Natural killer cell (primary cell): Measurements from ENCODE around the gene ZBED2. TPM values are rescaled to one million over a fixed set of nuclear protein-coding genes. Genes with fewer than 3 reads are reported as not detected.
"Not testable (repeated sequence)": the region's sequence is repeated elsewhere in the genome, so short reads cannot be mapped to it uniquely, and the experiment has no call there.

Source experiments
- ATAC-seq, 3 donors: fragments of 150-1000 bp in 2 of 3; fragments of 200-7000 bp in 1 of 3; cut with Tn5 transposase; 1 replicate in 1 of 3; 2 replicates in 2 of 3; pipeline ENCODE4 v1.10.0; 2021; ENCODE audit warnings: mild to moderate bottlenecking in 2 of 3, moderate library complexity in 2 of 3
- DNase-seq, 2 donors: peaks; one replicate each; pipeline versions ENCODE4 v3.0.0 to v3.0.0-alpha.2; 2013 to 2021; ENCODE audit warnings: mixed read lengths in 1 of 2
- H3K27ac ChIP-seq: one replicate; pipeline ENCODE4 v1.5.1; 2013; ENCODE audit warnings: mild to moderate bottlenecking, low read length
- H3K27me3 ChIP-seq: one replicate; pipeline ENCODE4 v1.6.1; 2013; ENCODE audit warnings: low read length; ENCODE audit not compliant: control insufficient read depth, insufficient read depth
- H3K36me3 ChIP-seq: one replicate; pipeline ENCODE4 v1.6.1; 2013; ENCODE audit warnings: low read length; ENCODE audit not compliant: control insufficient read depth, insufficient read depth
- H3K4me1 ChIP-seq: one replicate; pipeline ENCODE4 v1.6.1; 2013; ENCODE audit warnings: low read length; ENCODE audit not compliant: control insufficient read depth, insufficient read depth
- H3K4me3 ChIP-seq: one replicate; pipeline ENCODE4 v1.5.1; 2013; ENCODE audit warnings: low read length
- H3K9me3 ChIP-seq: one replicate; pipeline ENCODE4 v1.6.1; 2013; ENCODE audit warnings: low read length; ENCODE audit not compliant: control insufficient read depth, insufficient read depth
- H3K27ac Mint-ChIP-seq, 2 donors: one replicate each; pipeline ENCODE4 v1.8.0; 2022; ENCODE audit warnings: mild to moderate bottlenecking in 2 of 2, mixed read lengths in 2 of 2, moderate library complexity in 1 of 2
- H3K27me3 Mint-ChIP-seq, 2 donors: one replicate each; pipeline ENCODE4 v1.8.0; 2022; ENCODE audit warnings: low read depth in 2 of 2, mixed read lengths in 2 of 2
- H3K36me3 Mint-ChIP-seq: one replicate; pipeline ENCODE4 v1.8.0; 2022; ENCODE audit warnings: mixed read lengths
- H3K4me1 Mint-ChIP-seq, 2 donors: one replicate each; pipeline ENCODE4 v1.8.0; 2022; ENCODE audit warnings: mixed read lengths in 2 of 2
- H3K4me3 Mint-ChIP-seq: one replicate; pipeline ENCODE4 v1.8.0; 2022; ENCODE audit warnings: mild to moderate bottlenecking, moderate library complexity, mixed read lengths
- H3K9me3 Mint-ChIP-seq, 2 donors: one replicate each; pipeline ENCODE4 v1.8.0; 2022; ENCODE audit warnings: mixed read lengths in 2 of 2
- WGBS: methylation state at CpG from one replicate; pipeline ENCODE4 v1.1.7; 2013; ENCODE audit warnings: missing lambda C conversion rate; ENCODE audit not compliant: insufficient coverage; 5-methylcytosine and 5-hydroxymethylcytosine counted together
- intact Hi-C: fragments of 100-400 bp; cut with micrococcal nuclease; formaldehyde crosslinking; loops from one replicate; pipeline ENCODE4 v1.14.2; 2022
- total RNA-seq, 4 donors: library from RNA; stranded (reverse); fragments of 120-200 nt in 1 of 4; gene quantifications; one replicate each; pipeline versions ENCODE4 v1.2.3 to v1.2.4, GENCODE V29; 2013 to 2022
- TF ChIP-seq, protein P1 (sequence below): fragments of 200-600 bp; IDR thresholded peaks from one replicate; pipeline ENCODE4 v1.8.0; 2022; ENCODE audit warnings: antibody characterized with exemption

The ZBED2 gene
- total RNA-seq, 3 donors from 2014 or later (not counting 1 experiment from before 2014, with no cell fraction given) = 0.26 TPM; not detected in 2

DNA sequence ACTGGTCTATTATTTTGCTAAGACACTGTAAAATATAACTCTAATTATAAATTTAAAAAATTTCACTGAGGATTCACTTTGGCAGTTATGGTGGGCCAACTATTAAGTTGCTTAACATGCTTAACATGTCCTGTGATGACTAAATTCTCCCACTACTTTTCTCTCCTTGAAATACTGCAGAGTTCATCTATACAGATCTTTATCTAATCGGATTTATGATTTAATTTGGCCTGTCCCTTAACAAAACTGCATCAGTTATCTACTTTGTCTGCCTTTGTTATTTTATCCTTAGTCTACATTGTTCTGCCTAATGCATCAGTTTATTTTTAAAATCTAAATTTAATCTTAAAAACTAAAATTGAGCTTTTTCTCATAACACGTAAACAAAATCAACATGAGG, 26.8 kb downstream of the ZBED2 start:
- peaks cover 55 to 57% of the 10 kb centered on the region in 2 donors for H3K4me1 Mint-ChIP-seq
- no peak for ATAC-seq
- intact Hi-C loops = no loop called here
- no peak overlapping the region for H3K4me3 ChIP-seq
- H3K27me3 Mint-ChIP-seq = no peaks in the 10 kb centered on the region
- H3K4me1 ChIP-seq = peaks cover 5% of the 10 kb centered on the region
- WGBS = 92% methylated on average over 1 of the region's 2 CpGs
- H3K27ac Mint-ChIP-seq = no peak overlapping the region
- H3K4me3 Mint-ChIP-seq = no peak overlapping the region
- no peaks in the 10 kb centered on the region for H3K27me3 ChIP-seq
- TF ChIP-seq, protein P1, sequence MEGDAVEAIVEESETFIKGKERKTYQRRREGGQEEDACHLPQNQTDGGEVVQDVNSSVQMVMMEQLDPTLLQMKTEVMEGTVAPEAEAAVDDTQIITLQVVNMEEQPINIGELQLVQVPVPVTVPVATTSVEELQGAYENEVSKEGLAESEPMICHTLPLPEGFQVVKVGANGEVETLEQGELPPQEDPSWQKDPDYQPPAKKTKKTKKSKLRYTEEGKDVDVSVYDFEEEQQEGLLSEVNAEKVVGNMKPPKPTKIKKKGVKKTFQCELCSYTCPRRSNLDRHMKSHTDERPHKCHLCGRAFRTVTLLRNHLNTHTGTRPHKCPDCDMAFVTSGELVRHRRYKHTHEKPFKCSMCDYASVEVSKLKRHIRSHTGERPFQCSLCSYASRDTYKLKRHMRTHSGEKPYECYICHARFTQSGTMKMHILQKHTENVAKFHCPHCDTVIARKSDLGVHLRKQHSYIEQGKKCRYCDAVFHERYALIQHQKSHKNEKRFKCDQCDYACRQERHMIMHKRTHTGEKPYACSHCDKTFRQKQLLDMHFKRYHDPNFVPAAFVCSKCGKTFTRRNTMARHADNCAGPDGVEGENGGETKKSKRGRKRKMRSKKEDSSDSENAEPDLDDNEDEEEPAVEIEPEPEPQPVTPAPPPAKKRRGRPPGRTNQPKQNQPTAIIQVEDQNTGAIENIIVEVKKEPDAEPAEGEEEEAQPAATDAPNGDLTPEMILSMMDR = no peak
- peaks cover 7% of the 10 kb centered on the region for H3K36me3 Mint-ChIP-seq
- H3K27ac ChIP-seq = no peak overlapping the region
- no peak for DNase-seq
- peaks cover 23% of the 10 kb centered on the region for H3K36me3 ChIP-seq
- no peaks in the 10 kb centered on the region for H3K9me3 ChIP-seq
- H3K9me3 Mint-ChIP-seq = no peaks in the 10 kb centered on the region

GRCh38 chr3:111566844-111567243, 28.3 kb downstream of the ZBED2 start:
- H3K4me1 ChIP-seq = peaks cover 5% of the 10 kb centered on the region
- H3K27me3 ChIP-seq = no peaks in the 10 kb centered on the region
- Mint-ChIP-seq H3K4me3 (no peak overlapping the region), H3K4me1 (peaks cover 59 to 62% of the 10 kb centered on the region in 2 donors), H3K27ac (peak overlapping the region; percentile 68 to 74), H3K27me3 (no peaks in the 10 kb centered on the region), H3K9me3 (no peaks in the 10 kb centered on the region), H3K36me3 (peaks cover 3% of the 10 kb centered on the region)
- WGBS = 23% methylated on average over 2 of the region's 2 CpGs
- peak; percentile 67 to 77 (median 69) for ATAC-seq
- H3K27ac ChIP-seq = no peak overlapping the region
- TF ChIP-seq, protein P1 = no peak
- intact Hi-C loops = no loop called here
- H3K9me3 ChIP-seq = no peaks in the 10 kb centered on the region
- H3K36me3 ChIP-seq = peaks cover 19% of the 10 kb centered on the region
- no peak overlapping the region for H3K4me3 ChIP-seq
- peak in 1 of 2 donors; percentile 28 for DNase-seq

- H3K4me3 ChIP-seq, H3K27me3 ChIP-seq, H3K36me3 ChIP-seq, ATAC-seq, H3K9me3 ChIP-seq, H3K36me3 Mint-ChIP-seq, H3K9me3 Mint-ChIP-seq, H3K27ac ChIP-seq, H3K4me3 Mint-ChIP-seq, H3K4me1 ChIP-seq, H3K27ac Mint-ChIP-seq, DNase-seq, H3K27me3 Mint-ChIP-seq, intact Hi-C loops: not testable (repeated sequence)
- H3K4me1 Mint-ChIP-seq = peaks cover 33 to 40% of the 10 kb centered on the region in 2 donors
- WGBS = 98% methylated on average over 18 of the region's 25 CpGs
These were observed 33.2 kb downstream of the ZBED2 start for GRCh38 chr3:111561902-111562301.

DNA sequence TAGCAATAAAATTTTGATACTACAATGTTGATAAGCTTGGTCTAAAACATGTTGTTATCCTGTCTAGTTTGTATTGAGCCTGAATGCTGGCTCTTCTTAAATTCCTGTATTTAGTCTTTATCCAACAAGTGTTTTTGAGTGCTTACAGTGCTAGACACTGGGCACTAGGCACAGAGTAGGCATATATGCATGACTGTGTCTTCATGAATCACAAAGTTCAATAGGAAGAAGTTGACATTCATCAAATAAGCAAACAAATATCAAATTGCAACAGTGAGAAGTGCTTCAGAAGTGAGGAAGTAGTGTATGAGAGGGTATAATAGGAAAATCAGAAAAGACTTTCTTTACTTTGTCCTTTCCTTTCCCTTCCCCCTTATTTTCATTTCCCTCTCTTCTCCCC, 46.4 kb downstream of the ZBED2 start:
- intact Hi-C loops = loop anchor here (5.0 to 10.0 kb wide), 2 partner anchors 119 to 416 kb away; no protein-coding TSS in a partner anchor
- Histone ChIP-seq H3K9me3 (no peaks in the 10 kb centered on the region), H3K27ac (peak overlapping the region; percentile 93), H3K4me3 (no peak overlapping the region), H3K36me3 (peaks cover 15% of the 10 kb centered on the region), H3K27me3 (no peaks in the 10 kb centered on the region), H3K4me1 (peaks cover 19% of the 10 kb centered on the region)
- Mint-ChIP-seq H3K27ac (no peak overlapping the region), H3K4me1 (peaks cover 0 to 11% of the 10 kb centered on the region in 2 donors), H3K9me3 (no peaks in the 10 kb centered on the region), H3K4me3 (no peak overlapping the region), H3K36me3 (peaks cover 6% of the 10 kb centered on the region), H3K27me3 (no peaks in the 10 kb centered on the region)
- DNase-seq = peak in 1 of 2 donors; percentile 17
- TF ChIP-seq, protein P1 = no peak
- ATAC-seq = no peak
